NCI-H345 (cell line): ENCODE results near the gene OR52E8.
A peak's percentile ranks its signal among the peaks of the same experiment; 100 is the strongest.

Experiments used
- DNase-seq: peaks from one replicate; lab custom pipeline; 2025; lab: John Stamatoyannopoulos, UW

OR52E8 gene

DNA sequence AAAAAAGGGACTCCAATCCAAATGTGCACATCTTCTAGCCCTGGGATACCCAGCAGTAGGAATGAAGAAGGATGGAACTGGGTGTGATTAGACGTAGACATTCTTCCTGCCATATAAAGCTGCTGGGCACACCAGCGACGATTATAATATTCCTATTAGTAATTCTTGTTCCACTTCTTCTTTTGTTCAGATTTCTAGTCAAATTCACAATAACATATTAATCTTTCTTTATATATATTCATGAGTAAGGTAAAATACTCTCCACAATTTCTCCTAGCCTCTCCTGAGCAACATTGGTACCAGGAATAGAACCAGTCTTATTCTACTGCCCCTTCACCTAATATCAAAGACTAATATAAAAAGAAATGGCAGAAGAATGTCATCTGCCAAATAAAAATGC is at the start of gene OR52E8:
Gene OR52E8, minus strand, starts transcription at position 101 of the 400 bp plus-strand sequence. Its CDS starts 0 bp downstream, at position 101.
- no peak for DNase-seq

DNA sequence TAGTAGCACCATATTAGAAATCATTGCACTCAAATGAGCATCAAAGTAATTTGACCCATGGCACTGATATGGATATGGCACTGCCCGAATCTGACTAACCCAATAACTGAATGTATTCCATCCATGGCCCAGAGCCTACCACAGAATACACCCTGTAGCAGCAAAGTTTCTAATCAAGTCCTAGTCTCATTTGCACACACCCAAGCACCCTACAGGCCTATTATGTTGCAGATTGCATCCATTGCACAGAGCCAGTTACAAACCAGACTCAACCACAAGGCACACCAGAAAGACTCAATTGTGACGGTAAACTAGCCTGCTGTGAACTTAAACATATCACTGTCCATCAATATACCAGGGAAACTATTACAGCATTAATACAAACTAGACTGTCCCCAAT is 42.0 kb upstream of the OR52E8 start:
- DNase-seq: no peak

DNA sequence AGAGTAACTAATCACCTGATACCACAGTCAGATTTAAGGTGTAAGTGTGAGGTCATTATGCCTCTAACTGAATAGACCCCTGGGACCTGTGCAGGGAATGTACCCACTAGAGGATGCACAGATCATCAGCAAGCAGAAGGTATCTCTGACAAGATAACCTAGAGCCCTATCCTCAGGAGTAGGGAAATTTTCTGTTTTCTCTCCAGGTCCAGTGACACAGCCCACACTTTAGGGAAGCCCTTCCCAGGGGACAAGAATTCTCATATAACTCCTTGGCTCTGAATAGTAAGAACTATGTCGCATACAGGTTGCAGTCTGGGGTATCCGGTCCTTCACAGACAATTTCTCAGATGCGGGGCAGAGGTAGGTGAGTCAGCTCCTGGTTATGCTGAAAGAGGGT is 35.4 kb upstream of the OR52E8 start, which contains the start of gene OR52E5:
Gene OR52E5, plus strand, starts transcription at position 301 of the 400 bp plus-strand sequence. CDS start 7,569 bp downstream, outside the sequence.
- DNase-seq: no peak

DNA sequence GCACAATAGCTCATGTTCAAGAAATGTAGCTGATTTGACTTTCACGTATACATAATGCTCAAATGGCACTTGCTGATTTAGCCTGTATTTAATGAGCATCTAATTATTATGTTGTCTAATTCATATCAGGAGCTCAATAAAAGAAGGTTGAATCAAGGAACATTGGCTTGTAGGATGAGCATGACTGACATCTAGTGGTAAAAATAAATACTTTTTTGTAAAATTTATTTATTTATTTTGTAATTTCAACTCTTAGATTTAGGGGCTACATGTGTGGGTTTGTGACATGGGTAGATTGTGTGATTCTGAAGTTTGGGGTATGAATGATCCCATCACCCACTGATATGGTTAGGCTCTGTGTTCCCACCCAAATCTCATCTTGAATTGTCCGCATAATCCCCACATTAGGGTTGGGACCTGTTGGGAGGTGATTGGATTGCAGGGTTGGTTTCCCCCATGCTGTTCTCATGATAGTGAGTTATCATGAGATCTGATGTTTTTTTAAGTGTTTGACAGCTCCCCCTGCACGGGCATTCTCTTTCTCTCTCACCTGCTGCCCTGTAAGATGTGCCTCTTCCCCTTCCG is 33.8 kb upstream of the OR52E8 start:
- peak; percentile 11 for DNase-seq

DNA sequence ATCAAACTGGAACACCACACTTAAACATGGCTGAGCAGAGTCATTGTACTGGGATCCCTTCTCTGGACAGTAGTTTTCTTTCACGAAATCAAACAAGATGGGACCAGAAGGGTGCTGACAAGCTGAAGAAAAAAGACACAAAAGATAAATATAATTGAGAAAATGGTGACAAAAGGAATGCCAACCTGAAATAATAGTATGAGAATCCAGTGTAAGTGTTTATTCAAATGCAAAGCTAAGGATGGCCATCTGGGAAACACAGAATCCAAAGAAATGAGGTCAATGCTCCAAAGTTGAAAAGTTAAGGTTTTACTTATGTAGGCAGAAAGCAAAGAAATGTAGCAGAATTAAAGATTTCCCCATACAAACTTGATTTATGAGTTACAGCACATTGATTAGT is 30.2 kb upstream of the OR52E8 start:
- no peak for DNase-seq

DNA sequence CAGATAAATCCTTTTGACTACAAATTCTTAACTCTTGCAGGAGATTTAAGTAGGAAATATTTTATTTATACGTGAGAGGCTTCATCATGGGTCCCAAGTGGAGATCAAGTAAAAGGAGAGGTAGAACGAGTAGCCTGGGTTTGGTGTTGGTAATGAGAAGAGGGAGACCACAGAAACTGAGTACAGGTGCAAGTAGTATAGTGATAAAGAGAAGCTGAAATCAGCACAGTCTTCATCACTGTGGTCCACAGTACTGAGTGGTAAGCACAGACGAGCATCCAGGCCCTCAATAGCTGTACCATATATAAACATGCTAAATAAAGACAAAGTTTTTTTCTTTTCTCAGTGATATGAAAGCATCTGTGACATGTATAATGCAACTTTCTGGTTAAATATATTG is 29.7 kb upstream of the OR52E8 start:
- DNase-seq: no peak

DNA sequence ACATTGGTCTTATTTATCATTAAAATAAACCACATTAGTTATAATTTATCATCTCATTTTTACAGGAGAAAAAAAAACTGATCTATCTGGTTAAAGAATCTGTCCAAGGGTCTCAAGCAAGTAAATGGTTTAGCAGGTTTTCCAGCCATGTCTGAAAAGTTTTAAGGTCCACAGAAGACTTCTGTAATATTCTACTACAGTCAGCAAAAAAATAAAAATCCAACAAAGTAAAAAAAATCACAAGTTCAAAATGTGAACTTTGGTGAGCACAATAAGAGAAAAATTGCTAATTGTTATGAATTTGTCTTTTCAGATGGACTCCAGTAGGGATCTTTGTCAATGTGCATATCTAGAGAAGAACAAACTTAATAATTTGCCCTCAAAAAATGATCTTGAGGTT is 24.3 kb upstream of the OR52E8 start:
- no peak for DNase-seq

DNA sequence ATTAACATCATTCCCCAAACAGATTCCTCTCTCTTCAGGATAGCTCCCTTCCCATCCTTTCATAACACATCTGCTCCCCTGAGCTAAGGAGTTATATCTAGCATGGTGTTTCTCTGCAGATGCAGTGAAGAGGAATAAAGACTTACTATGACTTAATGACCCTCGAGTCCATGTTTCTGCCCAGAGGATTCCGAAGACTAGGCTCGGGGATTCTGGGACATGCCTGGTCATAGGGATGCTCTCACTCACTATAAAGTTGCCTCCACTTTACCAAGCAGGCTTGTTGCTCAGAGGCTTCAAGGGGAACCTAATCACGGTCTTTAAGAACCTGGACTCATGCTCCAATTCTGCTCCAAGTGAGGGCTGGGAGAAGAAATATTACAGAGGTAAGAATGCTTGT is 22.8 kb upstream of the OR52E8 start, which contains the start of gene OR52E4:
Gene OR52E4, plus strand, starts transcription at position 301 of the 400 bp plus-strand sequence. CDS start 3,664 bp downstream, outside the sequence.
- no peak for DNase-seq

DNA sequence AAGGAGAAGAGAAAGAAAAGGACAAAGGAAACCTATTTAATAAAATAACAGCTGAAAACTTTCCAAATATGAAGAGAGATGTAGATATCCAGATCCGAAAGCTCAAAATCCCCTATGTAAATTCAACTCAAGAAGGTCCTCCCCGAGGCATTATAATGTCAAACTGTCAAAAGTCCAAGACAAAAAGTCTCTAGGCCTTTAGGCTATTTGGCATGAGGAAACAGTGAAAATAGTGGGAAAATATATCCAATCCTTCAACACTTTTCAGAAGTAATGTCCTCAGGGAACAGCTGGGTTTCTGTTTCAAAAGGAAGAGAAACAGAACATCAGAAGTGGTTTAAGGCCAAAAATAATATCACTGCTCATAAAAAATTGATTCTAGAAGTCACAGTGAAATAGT is 21.1 kb upstream of the OR52E8 start:
- no peak for DNase-seq

DNA sequence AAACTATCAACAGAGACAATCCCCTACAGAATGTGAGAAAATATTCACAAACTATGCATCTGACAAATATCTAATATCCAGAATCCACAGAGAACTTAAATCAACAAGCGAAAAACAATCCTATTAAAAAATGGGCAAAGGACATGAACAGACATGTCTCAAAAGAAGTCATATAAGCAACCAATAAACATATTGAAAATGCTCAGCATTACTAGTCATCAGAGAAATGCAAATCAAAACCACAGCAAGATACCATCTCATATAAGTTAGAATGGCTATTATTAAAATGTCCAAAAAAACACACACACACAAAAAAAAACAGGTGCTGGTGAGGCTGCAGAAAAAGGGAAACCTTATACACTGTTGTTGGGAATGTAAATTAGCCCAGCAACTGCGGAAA is 8.3 kb upstream of the OR52E8 start:
- DNase-seq: no peak

DNA sequence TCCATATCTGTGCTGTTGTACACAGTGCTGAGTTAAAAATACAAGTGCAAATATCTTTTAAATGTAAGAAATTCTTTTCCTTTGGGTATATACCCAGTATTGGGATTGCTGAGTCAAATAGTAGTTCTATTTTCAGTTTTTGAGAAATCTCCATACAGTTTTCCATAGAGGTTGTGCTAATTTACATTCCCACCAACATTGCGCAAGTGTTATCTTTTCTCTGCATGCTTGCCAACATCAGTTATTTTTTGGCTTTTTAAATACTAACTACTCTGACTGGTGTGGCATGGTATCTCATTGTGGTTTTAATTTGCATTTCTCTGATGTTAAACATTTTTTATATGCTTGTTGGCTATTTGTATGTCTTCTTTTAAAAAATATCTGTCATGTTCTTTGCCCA is 6.5 kb downstream of the OR52E8 start:
- DNase-seq: no peak

DNA sequence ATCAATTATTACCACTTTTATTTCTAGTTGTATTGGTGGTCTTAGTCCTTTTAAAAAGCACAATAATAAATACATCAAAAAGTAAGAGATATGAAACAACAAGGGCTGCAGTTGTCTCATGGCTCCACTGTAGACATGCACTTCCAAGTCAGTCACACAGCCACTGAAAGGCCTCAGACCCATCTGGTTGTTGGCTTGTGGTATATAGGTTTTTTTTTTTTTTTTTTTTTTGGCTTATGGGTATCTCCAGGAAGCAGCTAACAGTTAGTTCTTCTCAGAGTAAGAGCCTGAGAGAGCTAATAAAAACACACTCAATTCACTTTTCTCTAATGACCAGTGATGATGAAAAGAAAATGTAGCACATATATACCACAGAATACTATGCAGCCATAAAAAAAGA is 9.8 kb downstream of the OR52E8 start:
- DNase-seq: no peak

DNA sequence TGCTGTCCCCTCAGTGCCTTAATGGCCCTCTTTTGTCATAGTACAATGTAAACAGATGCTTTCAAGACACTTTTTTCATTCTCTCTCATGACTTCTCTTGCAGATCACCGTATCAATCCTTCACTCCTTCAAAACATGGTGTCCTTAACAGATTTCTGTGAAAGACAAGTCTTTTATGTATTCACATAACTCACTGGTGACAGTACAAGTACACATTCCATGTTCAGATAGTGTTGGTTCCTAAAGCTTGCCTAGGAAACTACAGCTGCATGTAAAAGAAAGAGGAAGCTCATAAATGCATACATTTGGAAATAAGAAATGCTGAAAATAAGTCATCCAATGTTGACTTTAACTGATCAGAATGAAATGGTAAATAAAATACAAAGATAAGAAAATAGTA is 10.8 kb downstream of the OR52E8 start:
- no peak for DNase-seq

DNA sequence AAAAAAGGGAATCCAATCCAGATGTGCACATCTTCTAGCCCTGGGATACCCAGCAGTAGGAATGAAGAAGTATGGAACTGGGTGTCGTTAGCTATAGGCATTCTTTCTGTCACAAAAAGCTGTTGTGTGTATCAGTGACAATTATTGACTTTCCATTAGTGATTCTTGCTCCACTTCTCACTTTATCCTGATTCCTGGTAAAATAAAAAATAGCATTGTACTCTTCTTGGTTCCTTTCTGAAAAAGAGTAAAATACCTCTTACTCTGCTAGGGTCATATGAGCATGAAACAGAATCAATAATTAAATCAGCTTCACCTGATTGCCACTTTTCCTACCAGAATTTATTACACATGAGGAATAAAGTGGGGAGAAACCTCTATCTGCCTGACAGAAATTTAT is 15.7 kb downstream of the OR52E8 start, which contains the start of gene OR52E6:
Gene OR52E6, minus strand, starts transcription at position 101 of the 400 bp plus-strand sequence. Its CDS starts 0 bp downstream, at position 101.
- DNase-seq: no peak

DNA sequence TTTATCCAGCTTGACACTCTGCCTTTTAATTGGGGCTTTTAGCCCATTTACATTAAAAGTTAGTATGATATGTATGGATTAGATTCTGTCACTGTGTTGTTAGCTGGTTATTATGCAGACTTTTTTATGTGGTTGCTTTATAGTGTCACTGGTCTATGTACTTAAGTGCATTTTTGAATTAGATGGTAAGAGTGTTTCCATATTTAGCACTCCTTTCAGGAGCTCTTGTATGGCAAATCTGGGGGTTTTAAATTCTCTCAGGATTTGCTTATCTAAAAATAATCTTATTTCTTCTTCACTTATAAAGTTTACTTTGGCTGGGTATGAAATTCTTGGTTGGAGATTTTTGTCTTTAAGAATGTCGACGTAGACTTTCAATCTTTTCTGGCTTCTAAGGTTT is 19.8 kb downstream of the OR52E8 start:
- no peak for DNase-seq

DNA sequence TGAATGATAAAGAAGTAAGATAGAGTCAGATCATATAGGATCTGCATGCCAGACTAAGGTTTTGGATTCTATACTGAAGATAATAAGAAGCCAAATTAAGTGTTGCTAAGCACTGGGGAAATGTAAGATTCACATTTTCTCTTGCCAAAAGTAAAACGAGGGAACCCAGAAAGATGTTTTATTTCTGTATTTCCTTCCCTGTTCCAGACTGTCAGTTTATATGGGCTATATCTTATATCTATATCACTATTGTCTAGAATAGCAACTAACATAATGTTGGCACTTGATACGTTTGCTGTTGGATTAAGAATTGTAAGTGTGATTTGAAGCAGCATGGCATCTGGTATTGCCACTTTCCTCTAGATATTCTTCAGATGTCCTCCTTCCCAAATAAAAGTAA is 24.0 kb downstream of the OR52E8 start:
- no peak for DNase-seq

DNA sequence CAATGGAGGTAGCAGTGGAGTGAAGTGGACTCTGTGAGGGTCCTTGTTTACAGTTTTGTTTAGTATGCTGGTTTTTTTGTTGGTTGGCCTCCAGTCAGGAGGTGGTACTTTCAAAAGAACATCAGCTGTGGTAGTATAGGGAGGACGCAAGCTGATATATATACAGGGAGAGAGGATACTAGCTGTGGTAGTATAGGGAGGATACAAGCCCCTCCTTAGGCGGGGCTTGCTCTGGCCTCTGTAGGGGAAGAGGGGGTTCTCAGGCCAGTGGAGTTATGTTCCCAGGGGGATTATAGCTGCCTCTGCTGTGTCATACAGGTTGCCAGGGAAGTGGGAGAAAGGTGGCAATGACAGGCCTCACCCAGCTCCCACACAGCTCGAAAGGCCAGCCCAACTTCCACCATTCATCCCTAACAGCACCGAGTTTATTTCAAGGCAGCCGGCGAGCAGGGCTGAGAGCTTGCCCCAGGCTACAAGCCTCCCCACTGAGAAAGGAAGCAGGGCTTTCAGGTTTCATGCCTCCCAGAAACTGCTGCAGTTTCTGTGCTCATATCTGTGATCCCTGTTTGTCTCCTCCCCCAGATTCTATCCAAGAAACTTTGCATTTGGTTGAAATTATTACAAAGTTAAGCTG is 26.2 kb downstream of the OR52E8 start:
- peak; percentile 23 for DNase-seq

DNA sequence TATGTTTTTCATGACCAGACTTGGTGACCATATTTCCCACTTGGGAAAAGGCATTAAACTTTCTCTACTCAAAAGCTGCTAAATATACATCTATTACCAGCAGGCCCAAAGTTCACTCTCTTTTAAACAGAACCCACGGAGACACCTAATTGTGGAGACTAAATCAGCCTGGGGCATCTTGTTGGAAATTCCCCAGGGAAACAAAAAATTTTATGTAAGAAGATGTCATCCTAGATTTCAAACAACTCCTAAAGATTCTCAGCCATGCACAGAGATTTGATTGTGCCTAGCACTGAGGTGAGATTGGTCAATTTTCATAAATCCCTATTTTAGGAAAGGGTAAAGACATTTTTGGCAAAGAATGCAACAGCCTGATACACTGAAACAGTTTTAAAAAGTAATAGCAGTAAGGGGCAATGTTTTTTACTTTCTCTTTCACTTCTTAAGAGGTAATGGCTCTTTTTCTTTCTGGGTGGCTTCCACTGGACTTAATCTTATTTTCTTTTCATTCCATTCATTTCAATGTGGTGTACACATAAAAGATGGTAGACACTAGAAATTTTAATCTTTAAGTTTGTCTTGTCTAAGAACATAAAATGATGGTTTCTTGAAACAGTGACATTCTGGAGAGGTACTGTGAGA is 39.1 kb downstream of the OR52E8 start:
- DNase-seq: no peak

DNA sequence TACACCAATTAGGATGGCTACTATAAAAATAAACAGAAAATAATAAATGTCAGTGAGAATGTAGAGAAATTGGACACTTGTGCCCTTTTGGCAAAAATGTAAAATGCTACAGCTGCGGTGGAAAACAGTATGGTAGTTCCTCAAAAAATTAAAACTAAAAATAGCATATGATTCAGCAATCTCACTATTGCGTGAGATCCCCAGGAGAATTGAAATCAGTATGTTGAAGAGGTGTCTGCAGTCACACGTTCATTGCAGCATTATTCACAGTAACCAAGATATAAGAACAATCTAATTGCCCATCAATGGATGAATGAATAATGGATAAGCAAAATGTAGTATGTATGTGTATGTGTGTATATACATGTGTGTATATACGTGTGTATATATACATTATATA is 42.0 kb downstream of the OR52E8 start:
- peak; percentile 1 for DNase-seq

DNA sequence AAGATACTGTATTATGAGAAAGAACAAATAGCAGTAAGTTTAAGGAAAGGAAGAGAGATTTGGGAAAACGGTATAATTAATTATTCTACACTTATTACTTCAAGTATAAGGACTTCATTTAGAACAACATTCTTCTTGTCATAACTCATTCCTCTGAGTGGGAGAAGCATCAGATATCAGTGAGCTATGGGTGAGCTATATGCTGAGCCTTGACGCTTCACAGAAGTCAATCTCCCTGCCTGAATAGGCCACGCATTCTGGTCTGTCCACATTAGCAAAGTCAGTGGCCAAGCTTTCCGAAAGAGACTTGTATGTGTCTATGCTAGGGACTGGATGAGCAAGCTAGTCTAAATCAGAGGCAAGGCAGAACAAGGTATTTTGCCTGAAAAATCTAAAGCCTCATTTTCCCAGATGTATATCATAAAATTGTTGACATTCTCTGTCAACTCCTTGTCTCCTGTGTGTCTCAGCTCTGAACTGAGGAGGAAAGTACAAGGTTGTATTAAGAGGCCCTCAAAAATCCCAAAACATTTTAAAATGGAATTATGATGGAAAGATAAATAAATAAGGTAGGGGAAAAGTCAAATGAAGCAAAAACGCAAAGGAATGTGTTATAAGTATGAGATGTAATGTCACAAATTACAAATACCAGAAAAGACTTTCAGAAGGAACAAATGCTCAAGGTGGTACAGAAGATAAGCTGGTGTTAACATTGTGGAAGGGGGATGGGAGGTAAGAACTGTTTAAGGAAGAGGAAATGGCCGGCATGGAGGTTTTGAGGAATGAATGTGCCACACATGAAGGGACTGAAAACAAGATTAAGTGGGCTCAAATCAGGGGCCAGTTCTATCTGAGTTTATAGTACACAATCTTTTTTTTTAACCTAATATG is 47.3 kb downstream of the OR52E8 start:
- no peak for DNase-seq

DNA sequence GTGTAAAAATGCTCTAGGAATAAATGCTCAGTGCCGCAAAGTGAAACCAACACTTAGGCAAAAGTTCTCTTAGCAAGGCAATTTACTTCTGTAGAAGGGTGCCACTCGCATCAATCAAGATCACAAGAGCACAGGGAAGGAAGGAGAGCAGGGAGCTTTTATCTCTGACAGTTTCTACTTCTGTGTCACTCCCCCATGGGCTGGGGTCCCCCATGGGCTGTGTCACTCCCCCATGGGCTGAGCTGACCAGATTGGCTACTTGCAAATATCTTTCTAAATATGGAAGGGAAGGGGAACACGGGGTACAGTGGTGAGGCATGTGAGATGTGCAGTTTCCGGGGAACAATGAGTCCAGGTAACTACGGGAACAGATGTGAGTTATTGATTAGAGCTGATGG is 48.4 kb downstream of the OR52E8 start:
- DNase-seq: no peak

DNA sequence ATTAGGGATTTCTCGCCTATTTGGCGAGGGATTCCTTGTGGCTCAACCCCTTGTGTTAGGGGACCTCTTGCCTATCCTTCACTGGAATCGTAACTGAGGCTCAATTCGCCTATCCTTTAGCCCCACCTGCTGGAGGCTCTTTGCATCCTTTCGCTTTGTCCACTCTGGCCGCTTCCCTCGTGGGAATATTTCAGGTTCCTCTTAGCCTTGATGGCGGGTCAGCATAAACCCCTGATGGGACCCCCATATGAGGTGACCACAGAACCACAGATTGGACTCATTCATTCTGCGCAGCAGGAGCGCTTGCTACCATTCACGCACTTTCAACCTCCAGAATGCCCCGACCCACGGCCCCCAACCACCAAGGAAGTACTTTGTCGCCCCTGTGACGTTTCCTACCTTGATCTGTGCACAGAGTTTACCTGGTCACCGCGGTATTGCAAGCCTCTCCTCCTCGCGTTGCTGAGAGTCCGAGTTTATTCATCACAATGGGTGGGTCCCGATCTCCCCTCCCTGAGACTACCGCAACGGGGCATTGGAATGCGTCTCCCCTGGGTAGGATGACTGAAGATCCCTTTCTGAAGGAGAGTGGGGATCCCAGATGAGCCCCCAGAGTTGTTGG is 48.9 kb downstream of the OR52E8 start, which contains the start of gene OR52N2:
Gene OR52N2, plus strand, starts transcription at position 425 of the 622 bp plus-strand sequence. CDS start 11,412 bp downstream, outside the sequence.
- peak; percentile 78 for DNase-seq
